Spleen (tissue), 7 donors: ENCODE data around the gene TMEM106B.

Source experiments
- CTCF ChIP-seq, 11 experiments: fragments of 200-600 bp in 7 of 11; fragments of 450-650 bp in 4 of 11; sonication (generic) in 4 of 11; IDR thresholded peaks in 8 of 11; conservative IDR thresholded peaks in 3 of 11; 1 replicate in 7 of 11; 2 replicates in 4 of 11; pipeline versions ENCODE4 v1.4.0 to v1.8.0; 2016 to 2021; ENCODE audit warnings: antibody characterized with exemption in 11 of 11, inconsistent platforms in 4 of 11, mild to moderate bottlenecking in 1 of 11
- POLR2A ChIP-seq, 3 donors: fragments of 450-650 bp; IDR thresholded peaks; one replicate each; pipeline ENCODE4 v1.5.1; 2017; ENCODE audit warnings: antibody characterized with exemption in 3 of 3, mild to moderate bottlenecking in 1 of 3
- POLR2AphosphoS5 ChIP-seq, 3 donors: sonication (generic); formaldehyde crosslinking; IDR thresholded peaks; one replicate each; pipeline ENCODE4 v1.5.1; 2017; ENCODE audit warnings: antibody characterized with exemption in 3 of 3
- donor health status: DM: no; HTN: no; CAD: no; lungs with moderate emphysema.
- donor health status: DM: no; HTN: no; CAD: no.
- donor health status: DM: no; HTN: no; CAD: no.

GRCh38 chr7:12290761-12291160 is 79.7 kb downstream of the TMEM106B start:
- TF ChIP-seq CTCF (IDR thresholded peaks at IDR 0.05 in 8 of 11, conservative IDR thresholded peaks at IDR 0.05 in 3 of 11): no peak
- no peak for TF ChIP-seq POLR2AphosphoS5 (IDR thresholded peaks at IDR 0.05)
- TF ChIP-seq POLR2A (IDR thresholded peaks at IDR 0.05): no peak
